ENCODE data around the gene CEACAM20. TPM values are rescaled to one million over a fixed set of nuclear protein-coding genes. Genes with fewer than 3 reads are reported as not detected.
A peak's percentile ranks its signal among the peaks of the same experiment; 100 is the strongest.
"Not testable (repeated sequence)": the region's sequence is repeated elsewhere in the genome, so short reads cannot be mapped to it uniquely, and the experiment has no call there.

The CEACAM20 gene
- total RNA-seq, 1 donor from 2014 or later: not detected

- Mint-ChIP-seq H3K27me3 (ENCODE audit: unreplicated experiment) (peaks cover 5% of the 10 kb centered on the region), H3K36me3 (ENCODE audit: low read depth, unreplicated experiment) (peaks cover 11% of the 10 kb centered on the region), H3K4me1 (ENCODE audit: unreplicated experiment) (no peaks in the 10 kb centered on the region), H3K27ac (ENCODE audit: unreplicated experiment) (no peak overlapping the region), H3K9me3 (ENCODE audit: unreplicated experiment) (peaks cover 4% of the 10 kb centered on the region), H3K4me3 (ENCODE audit: unreplicated experiment) (no peak overlapping the region)
- DNase-seq (ENCODE audit: low spot score): no peak
- TF ChIP-seq, protein P1, sequence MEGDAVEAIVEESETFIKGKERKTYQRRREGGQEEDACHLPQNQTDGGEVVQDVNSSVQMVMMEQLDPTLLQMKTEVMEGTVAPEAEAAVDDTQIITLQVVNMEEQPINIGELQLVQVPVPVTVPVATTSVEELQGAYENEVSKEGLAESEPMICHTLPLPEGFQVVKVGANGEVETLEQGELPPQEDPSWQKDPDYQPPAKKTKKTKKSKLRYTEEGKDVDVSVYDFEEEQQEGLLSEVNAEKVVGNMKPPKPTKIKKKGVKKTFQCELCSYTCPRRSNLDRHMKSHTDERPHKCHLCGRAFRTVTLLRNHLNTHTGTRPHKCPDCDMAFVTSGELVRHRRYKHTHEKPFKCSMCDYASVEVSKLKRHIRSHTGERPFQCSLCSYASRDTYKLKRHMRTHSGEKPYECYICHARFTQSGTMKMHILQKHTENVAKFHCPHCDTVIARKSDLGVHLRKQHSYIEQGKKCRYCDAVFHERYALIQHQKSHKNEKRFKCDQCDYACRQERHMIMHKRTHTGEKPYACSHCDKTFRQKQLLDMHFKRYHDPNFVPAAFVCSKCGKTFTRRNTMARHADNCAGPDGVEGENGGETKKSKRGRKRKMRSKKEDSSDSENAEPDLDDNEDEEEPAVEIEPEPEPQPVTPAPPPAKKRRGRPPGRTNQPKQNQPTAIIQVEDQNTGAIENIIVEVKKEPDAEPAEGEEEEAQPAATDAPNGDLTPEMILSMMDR (IDR thresholded peaks at IDR 0.05; ENCODE audit: unreplicated experiment): no peak
Observed at GRCh38 chr19:44551850-44552249, 22.4 kb upstream of the CEACAM20 start.

- H3K36me3 Mint-ChIP-seq (ENCODE audit: low read depth, unreplicated experiment): peaks cover 11% of the 10 kb centered on the region
- H3K4me3 Mint-ChIP-seq (ENCODE audit: unreplicated experiment); DNase-seq (ENCODE audit: low spot score); H3K27ac Mint-ChIP-seq (ENCODE audit: unreplicated experiment); H3K9me3 Mint-ChIP-seq (ENCODE audit: unreplicated experiment); H3K4me1 Mint-ChIP-seq (ENCODE audit: unreplicated experiment); H3K27me3 Mint-ChIP-seq (ENCODE audit: unreplicated experiment): not testable (repeated sequence)
Observed at GRCh38 chr19:44550976-44551375, 21.5 kb upstream of the CEACAM20 start.

- peaks cover 5% of the 10 kb centered on the region for H3K27me3 Mint-ChIP-seq (ENCODE audit: unreplicated experiment)
- peaks cover 11% of the 10 kb centered on the region for H3K36me3 Mint-ChIP-seq (ENCODE audit: low read depth, unreplicated experiment)
- no peak overlapping the region for H3K27ac Mint-ChIP-seq (ENCODE audit: unreplicated experiment)
- DNase-seq (ENCODE audit: low spot score): no peak
- TF ChIP-seq, protein P1 (IDR thresholded peaks at IDR 0.05; ENCODE audit: unreplicated experiment): no peak
- no peak overlapping the region for H3K4me3 Mint-ChIP-seq (ENCODE audit: unreplicated experiment)
- H3K4me1 Mint-ChIP-seq (ENCODE audit: unreplicated experiment): no peaks in the 10 kb centered on the region
- peaks cover 4% of the 10 kb centered on the region for H3K9me3 Mint-ChIP-seq (ENCODE audit: unreplicated experiment)
Observed at GRCh38 chr19:44549507-44549906, 20.0 kb upstream of the CEACAM20 start.

- H3K36me3 Mint-ChIP-seq (ENCODE audit: low read depth, unreplicated experiment): peaks cover 16% of the 10 kb centered on the region
- peaks cover 11% of the 10 kb centered on the region for H3K9me3 Mint-ChIP-seq (ENCODE audit: unreplicated experiment)
- H3K27ac Mint-ChIP-seq (ENCODE audit: unreplicated experiment): no peak overlapping the region
- no peak overlapping the region for H3K4me3 Mint-ChIP-seq (ENCODE audit: unreplicated experiment)
- H3K27me3 Mint-ChIP-seq (ENCODE audit: unreplicated experiment): peaks cover 5% of the 10 kb centered on the region
- no peak for DNase-seq (ENCODE audit: low spot score)
- H3K4me1 Mint-ChIP-seq (ENCODE audit: unreplicated experiment): no peaks in the 10 kb centered on the region
- TF ChIP-seq, protein P1 (IDR thresholded peaks at IDR 0.05; ENCODE audit: unreplicated experiment): no peak
Observed at GRCh38 chr19:44548736-44549135, 19.3 kb upstream of the CEACAM20 start.

GRCh38 chr19:44544031-44544430 is 14.6 kb upstream of the CEACAM20 start:
- H3K4me1 Mint-ChIP-seq (ENCODE audit: unreplicated experiment): no peaks in the 10 kb centered on the region
- peak overlapping the region; percentile 28 for H3K27ac Mint-ChIP-seq (ENCODE audit: unreplicated experiment)
- H3K36me3 Mint-ChIP-seq (ENCODE audit: low read depth, unreplicated experiment): peaks cover 21% of the 10 kb centered on the region
- peaks cover 6% of the 10 kb centered on the region for H3K27me3 Mint-ChIP-seq (ENCODE audit: unreplicated experiment)
- no peak for DNase-seq (ENCODE audit: low spot score)
- peaks cover 24% of the 10 kb centered on the region for H3K9me3 Mint-ChIP-seq (ENCODE audit: unreplicated experiment)
- TF ChIP-seq, protein P1 (IDR thresholded peaks at IDR 0.05; ENCODE audit: unreplicated experiment): no peak
- peak overlapping the region; percentile 34 for H3K4me3 Mint-ChIP-seq (ENCODE audit: unreplicated experiment)
